ENCODE results near the gene GALNTL6.
"Not testable (repeated sequence)": the region's sequence is repeated elsewhere in the genome, so short reads cannot be mapped to it uniquely, and the experiment has no call there.

GALNTL6 gene

GRCh38 chr4:173014836-173015235, 1201.6 kb downstream of the GALNTL6 start:
- no peak for TF ChIP-seq LEF1 (IDR thresholded peaks at IDR 0.05; ENCODE audit: borderline replicate concordance)
- no peak for TF ChIP-seq ZNF384 (IDR thresholded peaks at IDR 0.05)
- no peak for TF ChIP-seq HDGF (IDR thresholded peaks at IDR 0.05; ENCODE audit: borderline replicate concordance)
- TF ChIP-seq FOXA1 (IDR thresholded peaks at IDR 0.05) = no peak
- no peak for TF ChIP-seq ARNT (IDR thresholded peaks at IDR 0.05)
- TF ChIP-seq NFRKB (IDR thresholded peaks at IDR 0.05) = no peak
- no peak for TF ChIP-seq L3MBTL2 (conservative IDR thresholded peaks at IDR 0.05)
- no peak for TF ChIP-seq FOXK2 (IDR thresholded peaks at IDR 0.05)
- ChIA-PET CTCF (interaction anchor here (1.7 to 3.5 kb wide), 2 partner anchors 239 to 286 kb away, joined by 7 to 37 read pairs; no protein-coding TSS in a partner anchor), POLR2A (no interaction called here)
- DNase-seq (ENCODE audit: extremely low spot score) = no peak

GRCh38 chr4:173017802-173018201, 1204.6 kb downstream of the GALNTL6 start:
- DNase-seq (ENCODE audit: extremely low spot score) = no peak
- ChIA-PET CTCF (interaction anchor here (1.2 kb wide), 1 partner anchor 240 kb away, joined by 5 read pairs; no protein-coding TSS in a partner anchor), POLR2A (no interaction called here)
- TF ChIP-seq ELF4 (IDR thresholded peaks at IDR 0.05) (no peak), ARNT (IDR thresholded peaks at IDR 0.05) (no peak), FOXM1 (IDR thresholded peaks at IDR 0.05; ENCODE audit: borderline replicate concordance) (no peak), FOXA1 (IDR thresholded peaks at IDR 0.05) (no peak), BHLHE40 (IDR thresholded peaks at IDR 0.05; ENCODE audit: borderline replicate concordance) (no peak), CTBP1 (IDR thresholded peaks at IDR 0.05; ENCODE audit: borderline replicate concordance) (no peak), ZNF384 (IDR thresholded peaks at IDR 0.05) (no peak), FOXK2 (IDR thresholded peaks at IDR 0.05) (no peak), LEF1 (IDR thresholded peaks at IDR 0.05; ENCODE audit: borderline replicate concordance) (no peak), NFRKB (IDR thresholded peaks at IDR 0.05) (no peak), L3MBTL2 (conservative IDR thresholded peaks at IDR 0.05) (no peak), PKNOX1 (IDR thresholded peaks at IDR 0.05) (no peak), HDGF (IDR thresholded peaks at IDR 0.05; ENCODE audit: borderline replicate concordance) (no peak), SP1 (IDR thresholded peaks at IDR 0.05) (no peak), TARDBP (IDR thresholded peaks at IDR 0.05) (no peak)

GRCh38 chr4:173018446-173018845, 1205.2 kb downstream of the GALNTL6 start:
- TF ChIP-seq PKNOX1 (IDR thresholded peaks at IDR 0.05) = no peak
- TF ChIP-seq NFRKB (IDR thresholded peaks at IDR 0.05) = no peak
- TF ChIP-seq ARNT (IDR thresholded peaks at IDR 0.05) = no peak
- no peak for TF ChIP-seq LEF1 (IDR thresholded peaks at IDR 0.05; ENCODE audit: borderline replicate concordance)
- no peak for TF ChIP-seq FOXM1 (IDR thresholded peaks at IDR 0.05; ENCODE audit: borderline replicate concordance)
- TF ChIP-seq ZNF384 (IDR thresholded peaks at IDR 0.05) = no peak
- no peak for TF ChIP-seq TARDBP (IDR thresholded peaks at IDR 0.05)
- no peak for TF ChIP-seq CTBP1 (IDR thresholded peaks at IDR 0.05; ENCODE audit: borderline replicate concordance)
- ChIA-PET CTCF (interaction anchor here (1.2 kb wide), 1 partner anchor 239 kb away, joined by 5 read pairs; no protein-coding TSS in a partner anchor), POLR2A (no interaction called here)
- no peak for DNase-seq (ENCODE audit: extremely low spot score)

- POLR2A ChIA-PET = no interaction called here
Observed at GRCh38 chr4:173019664-173020063, 1206.5 kb downstream of the GALNTL6 start.

GRCh38 chr4:173021746-173022573, 1208.8 kb downstream of the GALNTL6 start:
- CTCF ChIA-PET = interaction anchor here (0.6 to 3.2 kb wide), 7 partner anchors 9 to 297 kb away, joined by 3 to 35 read pairs (median 9); no protein-coding TSS in a partner anchor
- POLR2A ChIA-PET; DNase-seq (ENCODE audit: extremely low spot score): not testable (repeated sequence)

More at GRCh38 chr4:173019664-173020063, 1206.5 kb downstream of the GALNTL6 start:
- no peak for DNase-seq (ENCODE audit: extremely low spot score)
- CTCF ChIA-PET = interaction anchor here (3.0 kb wide), 1 partner anchor 282 kb away, joined by 9 read pairs; no protein-coding TSS in a partner anchor
- no peak for TF ChIP-seq BHLHE40 (IDR thresholded peaks at IDR 0.05; ENCODE audit: borderline replicate concordance)
- no peak for TF ChIP-seq SUZ12 (IDR thresholded peaks at IDR 0.05)
- no peak for TF ChIP-seq L3MBTL2 (conservative IDR thresholded peaks at IDR 0.05)
- no peak for TF ChIP-seq PKNOX1 (IDR thresholded peaks at IDR 0.05)
- TF ChIP-seq FOXA1 (IDR thresholded peaks at IDR 0.05) = no peak
- no peak for TF ChIP-seq TARDBP (IDR thresholded peaks at IDR 0.05)
- no peak for TF ChIP-seq ELF4 (IDR thresholded peaks at IDR 0.05)
- TF ChIP-seq ARNT (IDR thresholded peaks at IDR 0.05) = no peak

GRCh38 chr4:173024203-173024602, 1211.0 kb downstream of the GALNTL6 start:
- POLR2A ChIA-PET = interaction anchor here (1.1 to 1.3 kb wide), 2 partner anchors 144 to 228 kb away, joined by 3 to 4 read pairs; partner anchors contain the start of gene GALNT7
- CTCF ChIA-PET = interaction anchor here (0.6 to 3.2 kb wide), 18 partner anchors 8 to 391 kb away, joined by 3 to 35 read pairs (median 3); no protein-coding TSS in a partner anchor
- no peak for DNase-seq (ENCODE audit: extremely low spot score)

More at GRCh38 chr4:173024203-173024602, 1211.0 kb downstream of the GALNTL6 start:
- TF ChIP-seq ELF4 (IDR thresholded peaks at IDR 0.05) = no peak
- TF ChIP-seq ARNT (IDR thresholded peaks at IDR 0.05) = no peak
- no peak for TF ChIP-seq NFRKB (IDR thresholded peaks at IDR 0.05)
- TF ChIP-seq CTBP1 (IDR thresholded peaks at IDR 0.05; ENCODE audit: borderline replicate concordance) = no peak
- TF ChIP-seq FOXK2 (IDR thresholded peaks at IDR 0.05) = no peak
- no peak for TF ChIP-seq FOXM1 (IDR thresholded peaks at IDR 0.05; ENCODE audit: borderline replicate concordance)
- TF ChIP-seq ZNF384 (IDR thresholded peaks at IDR 0.05) = no peak
- TF ChIP-seq SP1 (IDR thresholded peaks at IDR 0.05) = no peak
- no peak for TF ChIP-seq HDGF (IDR thresholded peaks at IDR 0.05; ENCODE audit: borderline replicate concordance)
- no peak for TF ChIP-seq BHLHE40 (IDR thresholded peaks at IDR 0.05; ENCODE audit: borderline replicate concordance)
- TF ChIP-seq L3MBTL2 (conservative IDR thresholded peaks at IDR 0.05) = no peak
- no peak for TF ChIP-seq PKNOX1 (IDR thresholded peaks at IDR 0.05)
